Measurements from ENCODE around the gene CRYBG2. TPM values are rescaled to one million over a fixed set of nuclear protein-coding genes. Genes with fewer than 3 reads are reported as not detected.

CRYBG2 gene
- total and polyA plus RNA-seq, 2 of the 13 experiments (the other 11 are each of a cell fraction or from before 2014, with no cell fraction given) = 1.3 to 2.9 TPM

DNA sequence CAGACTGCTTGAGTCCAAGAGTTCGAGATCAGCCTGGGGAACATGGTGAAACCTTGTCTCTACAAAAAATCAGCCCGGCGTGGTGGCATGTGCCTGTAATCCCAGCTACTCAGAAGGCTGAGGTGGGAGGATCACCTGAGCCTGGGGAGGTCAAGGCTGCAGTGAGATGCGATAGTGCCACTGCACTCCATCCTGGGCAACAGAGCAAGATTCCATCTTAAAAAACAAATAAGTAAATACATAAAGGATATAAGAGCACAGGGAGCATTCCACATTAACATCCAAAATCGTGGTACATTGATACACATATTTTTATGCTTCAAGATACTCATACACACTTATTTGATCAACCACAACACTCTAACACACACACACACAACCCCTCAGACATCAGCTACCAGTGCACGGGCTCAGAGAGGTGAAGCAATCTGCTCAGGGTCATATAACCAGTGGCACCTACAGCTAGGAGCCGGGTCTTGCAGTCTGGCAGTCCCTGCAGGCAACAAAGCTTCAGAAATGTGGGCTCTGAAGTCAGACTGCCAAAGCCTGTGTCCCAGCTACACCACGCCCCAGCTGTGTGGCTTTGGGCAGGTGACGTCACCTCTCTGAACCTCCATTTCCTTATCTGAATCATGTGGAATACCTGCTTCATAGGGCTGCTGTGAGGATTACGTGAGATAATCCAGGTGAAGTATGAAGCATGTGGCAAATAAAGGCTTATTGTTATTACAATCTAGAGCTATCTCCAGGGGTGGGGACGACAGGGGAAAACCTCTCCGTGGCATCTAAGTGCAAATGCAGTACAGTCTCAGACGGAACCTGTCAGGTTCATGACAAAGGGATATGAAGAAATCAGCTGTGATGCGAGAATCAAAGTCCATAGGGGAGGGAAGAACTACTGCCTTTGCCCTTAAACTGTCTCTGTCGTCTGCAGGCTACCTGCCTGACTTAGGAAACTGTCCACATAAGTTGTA lies 4.8 kb upstream of the CRYBG2 start (continued):
- TF ChIP-seq, protein P1, sequence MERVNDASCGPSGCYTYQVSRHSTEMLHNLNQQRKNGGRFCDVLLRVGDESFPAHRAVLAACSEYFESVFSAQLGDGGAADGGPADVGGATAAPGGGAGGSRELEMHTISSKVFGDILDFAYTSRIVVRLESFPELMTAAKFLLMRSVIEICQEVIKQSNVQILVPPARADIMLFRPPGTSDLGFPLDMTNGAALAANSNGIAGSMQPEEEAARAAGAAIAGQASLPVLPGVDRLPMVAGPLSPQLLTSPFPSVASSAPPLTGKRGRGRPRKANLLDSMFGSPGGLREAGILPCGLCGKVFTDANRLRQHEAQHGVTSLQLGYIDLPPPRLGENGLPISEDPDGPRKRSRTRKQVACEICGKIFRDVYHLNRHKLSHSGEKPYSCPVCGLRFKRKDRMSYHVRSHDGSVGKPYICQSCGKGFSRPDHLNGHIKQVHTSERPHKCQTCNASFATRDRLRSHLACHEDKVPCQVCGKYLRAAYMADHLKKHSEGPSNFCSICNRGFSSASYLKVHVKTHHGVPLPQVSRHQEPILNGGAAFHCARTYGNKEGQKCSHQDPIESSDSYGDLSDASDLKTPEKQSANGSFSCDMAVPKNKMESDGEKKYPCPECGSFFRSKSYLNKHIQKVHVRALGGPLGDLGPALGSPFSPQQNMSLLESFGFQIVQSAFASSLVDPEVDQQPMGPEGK (CRISPR knock-in tag; IDR thresholded peaks at IDR 0.05) = no peak
- TF ChIP-seq ZNF724P (CRISPR knock-in tag; IDR thresholded peaks at IDR 0.05; ENCODE audit: borderline replicate concordance) = no peak
- TF ChIP-seq EZH2 (conservative IDR thresholded peaks at IDR 0.05; ENCODE audit: low read depth, low read length) = no peak
- TF ChIP-seq ZNF816 (CRISPR knock-in tag; IDR thresholded peaks at IDR 0.05; ENCODE audit: borderline replicate concordance) = no peak
- no peak for TF ChIP-seq ZNF296 (CRISPR knock-in tag; conservative IDR thresholded peaks at IDR 0.05)
- TF ChIP-seq ZSCAN20 (CRISPR knock-in tag; IDR thresholded peaks at IDR 0.05; ENCODE audit: borderline replicate concordance) = no peak
- no peak for TF ChIP-seq ZNF234 (CRISPR knock-in tag; conservative IDR thresholded peaks at IDR 0.05)
- no peak for TF ChIP-seq ZSCAN30 (CRISPR knock-in tag; IDR thresholded peaks at IDR 0.05)
- TF ChIP-seq, protein P2, sequence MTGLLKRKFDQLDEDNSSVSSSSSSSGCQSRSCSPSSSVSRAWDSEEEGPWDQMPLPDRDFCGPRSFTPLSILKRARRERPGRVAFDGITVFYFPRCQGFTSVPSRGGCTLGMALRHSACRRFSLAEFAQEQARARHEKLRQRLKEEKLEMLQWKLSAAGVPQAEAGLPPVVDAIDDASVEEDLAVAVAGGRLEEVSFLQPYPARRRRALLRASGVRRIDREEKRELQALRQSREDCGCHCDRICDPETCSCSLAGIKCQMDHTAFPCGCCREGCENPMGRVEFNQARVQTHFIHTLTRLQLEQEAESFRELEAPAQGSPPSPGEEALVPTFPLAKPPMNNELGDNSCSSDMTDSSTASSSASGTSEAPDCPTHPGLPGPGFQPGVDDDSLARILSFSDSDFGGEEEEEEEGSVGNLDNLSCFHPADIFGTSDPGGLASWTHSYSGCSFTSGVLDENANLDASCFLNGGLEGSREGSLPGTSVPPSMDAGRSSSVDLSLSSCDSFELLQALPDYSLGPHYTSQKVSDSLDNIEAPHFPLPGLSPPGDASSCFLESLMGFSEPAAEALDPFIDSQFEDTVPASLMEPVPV (CRISPR knock-in tag; IDR thresholded peaks at IDR 0.05) = no peak
- TF ChIP-seq, protein P3, sequence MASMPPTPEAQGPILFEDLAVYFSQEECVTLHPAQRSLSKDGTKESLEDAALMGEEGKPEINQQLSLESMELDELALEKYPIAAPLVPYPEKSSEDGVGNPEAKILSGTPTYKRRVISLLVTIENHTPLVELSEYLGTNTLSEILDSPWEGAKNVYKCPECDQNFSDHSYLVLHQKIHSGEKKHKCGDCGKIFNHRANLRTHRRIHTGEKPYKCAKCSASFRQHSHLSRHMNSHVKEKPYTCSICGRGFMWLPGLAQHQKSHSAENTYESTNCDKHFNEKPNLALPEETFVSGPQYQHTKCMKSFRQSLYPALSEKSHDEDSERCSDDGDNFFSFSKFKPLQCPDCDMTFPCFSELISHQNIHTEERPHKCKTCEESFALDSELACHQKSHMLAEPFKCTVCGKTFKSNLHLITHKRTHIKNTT (CRISPR knock-in tag; IDR thresholded peaks at IDR 0.05) = no peak
- TF ChIP-seq MXI1 (IDR thresholded peaks at IDR 0.05; ENCODE audit: borderline replicate concordance, low read depth, low read length) = peak; percentile 24; the same call in 1 of the 3 replicates
- TF ChIP-seq KDM4B (CRISPR knock-in tag; IDR thresholded peaks at IDR 0.05) = no peak
- TF ChIP-seq, protein P4, sequence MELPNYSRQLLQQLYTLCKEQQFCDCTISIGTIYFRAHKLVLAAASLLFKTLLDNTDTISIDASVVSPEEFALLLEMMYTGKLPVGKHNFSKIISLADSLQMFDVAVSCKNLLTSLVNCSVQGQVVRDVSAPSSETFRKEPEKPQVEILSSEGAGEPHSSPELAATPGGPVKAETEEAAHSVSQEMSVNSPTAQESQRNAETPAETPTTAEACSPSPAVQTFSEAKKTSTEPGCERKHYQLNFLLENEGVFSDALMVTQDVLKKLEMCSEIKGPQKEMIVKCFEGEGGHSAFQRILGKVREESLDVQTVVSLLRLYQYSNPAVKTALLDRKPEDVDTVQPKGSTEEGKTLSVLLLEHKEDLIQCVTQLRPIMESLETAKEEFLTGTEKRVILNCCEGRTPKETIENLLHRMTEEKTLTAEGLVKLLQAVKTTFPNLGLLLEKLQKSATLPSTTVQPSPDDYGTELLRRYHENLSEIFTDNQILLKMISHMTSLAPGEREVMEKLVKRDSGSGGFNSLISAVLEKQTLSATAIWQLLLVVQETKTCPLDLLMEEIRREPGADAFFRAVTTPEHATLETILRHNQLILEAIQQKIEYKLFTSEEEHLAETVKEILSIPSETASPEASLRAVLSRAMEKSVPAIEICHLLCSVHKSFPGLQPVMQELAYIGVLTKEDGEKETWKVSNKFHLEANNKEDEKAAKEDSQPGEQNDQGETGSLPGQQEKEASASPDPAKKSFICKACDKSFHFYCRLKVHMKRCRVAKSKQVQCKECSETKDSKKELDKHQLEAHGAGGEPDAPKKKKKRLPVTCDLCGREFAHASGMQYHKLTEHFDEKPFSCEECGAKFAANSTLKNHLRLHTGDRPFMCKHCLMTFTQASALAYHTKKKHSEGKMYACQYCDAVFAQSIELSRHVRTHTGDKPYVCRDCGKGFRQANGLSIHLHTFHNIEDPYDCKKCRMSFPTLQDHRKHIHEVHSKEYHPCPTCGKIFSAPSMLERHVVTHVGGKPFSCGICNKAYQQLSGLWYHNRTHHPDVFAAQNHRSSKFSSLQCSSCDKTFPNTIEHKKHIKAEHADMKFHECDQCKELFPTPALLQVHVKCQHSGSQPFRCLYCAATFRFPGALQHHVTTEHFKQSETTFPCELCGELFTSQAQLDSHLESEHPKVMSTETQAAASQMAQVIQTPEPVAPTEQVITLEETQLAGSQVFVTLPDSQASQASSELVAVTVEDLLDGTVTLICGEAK (IDR thresholded peaks at IDR 0.05) = no peak
- TF ChIP-seq, protein P4 (CRISPR knock-in tag; IDR thresholded peaks at IDR 0.05) = no peak; the same call in 1 of the 2 replicates
